Prostate gland (tissue), 2 donors: ENCODE data around the gene DNAJB13. TPM values are rescaled to one million over a fixed set of nuclear protein-coding genes. Genes with fewer than 3 reads are reported as not detected.

Experiments
- DNase-seq: peaks from one replicate; pipeline ENCODE4 v3.0.0-alpha.2; 2019; ENCODE audit warnings: low spot score
- H3K27ac ChIP-seq, 2 donors: fragments of 200-600 bp; sonication (generic); 2 replicates each; pipeline ENCODE4 v1.5.1; 2017 to 2019
- H3K27me3 ChIP-seq: fragments of 200-600 bp; sonication (generic); replicated peaks from 2 replicates; pipeline ENCODE4 v1.5.1; 2019; ENCODE audit not compliant: insufficient read depth
- H3K36me3 ChIP-seq, 2 donors: fragments of 200-600 bp; sonication (generic); 1 replicate in 1 of 2; 2 replicates in 1 of 2; pipeline versions ENCODE4 v1.5.1 to v1.8.1; 2017 to 2019
- H3K4me1 ChIP-seq: fragments of 200-600 bp; sonication (generic); replicated peaks from 2 replicates; pipeline ENCODE4 v1.5.1; 2019
- H3K4me3 ChIP-seq, 2 donors: fragments of 200-600 bp; sonication (generic); 2 replicates each; pipeline ENCODE4 v1.5.1; 2017 to 2019
- H3K9me3 ChIP-seq: fragments of 200-600 bp; sonication (generic); 2 replicates; pipeline ENCODE4 v1.5.1; 2017
- CTCF ChIP-seq, 4 experiments: fragments of 200-600 bp in 2 of 4; fragments of 450-650 bp in 2 of 4; sonication (generic) in 2 of 4; IDR thresholded peaks; 1 replicate in 3 of 4; 2 replicates in 1 of 4; pipeline ENCODE4 v1.5.1; 2016 to 2019; ENCODE audit warnings: antibody characterized with exemption in 4 of 4, mild to moderate bottlenecking in 2 of 4, moderate library complexity in 2 of 4
- POLR2A ChIP-seq: fragments of 450-650 bp; IDR thresholded peaks from one replicate; pipeline ENCODE4 v1.6.1; 2016; ENCODE audit warnings: antibody characterized with exemption, mild to moderate bottlenecking
- POLR2AphosphoS5 ChIP-seq: sonication (generic); formaldehyde crosslinking; IDR thresholded peaks from one replicate; pipeline ENCODE4 v1.6.1; 2017; ENCODE audit warnings: antibody characterized with exemption
- WGBS: methylation state at CpG from one replicate; pipeline ENCODE4 v1.1.5; 2018; 5-methylcytosine and 5-hydroxymethylcytosine counted together
- intact Hi-C: fragments of 100-400 bp; cut with DNase I; formaldehyde crosslinking; loops from one replicate; pipeline ENCODE4 v1.14.2; 2022
- total RNA-seq, 2 donors: library from RNA; depleted of rRNA; stranded (reverse); fragments of >200 nt; gene quantifications; one replicate each; pipeline ENCODE4 v1.1.0, GENCODE V29; 2016

The DNAJB13 gene
- total RNA-seq, 2 donors from 2014 or later: 0.59 to 1.9 TPM

GRCh38 chr11:74007691-74008372 is 57.0 kb downstream of the DNAJB13 start:
- Histone ChIP-seq H3K27ac (no peak overlapping the region), H3K36me3 (no peaks in the 10 kb centered on the region), H3K9me3 (no peaks in the 10 kb centered on the region), H3K4me3 (no peak overlapping the region), H3K27me3 (no peaks in the 10 kb centered on the region), H3K4me1 (no peaks in the 10 kb centered on the region)
- 84% methylated on average over 6 of the region's 6 CpGs for WGBS
- intact Hi-C loops: no loop called here
- DNase-seq: no peak
- TF ChIP-seq POLR2AphosphoS5 (no peak), POLR2A (no peak), CTCF (IDR thresholded peaks at IDR 0.05) (no peak)

GRCh38 chr11:74008373-74009229 is 57.8 kb downstream of the DNAJB13 start, which contains the start of gene UCP3:
Gene UCP3, minus strand, starts transcription at chr11:74009085. Its CDS starts 2,043 bp downstream, at chr11:74007042.
- 64% methylated on average over 9 of the region's 9 CpGs for WGBS
- no peak for TF ChIP-seq CTCF (IDR thresholded peaks at IDR 0.05)
- TF ChIP-seq POLR2AphosphoS5: no peak
- TF ChIP-seq POLR2A: no peak
- Histone ChIP-seq H3K9me3 (no peaks in the 10 kb centered on the region), H3K4me3 (no peak within 1 kb of the TSS), H3K36me3 (no peaks in the 10 kb centered on the region), H3K27ac (no peak within 1 kb of the TSS), H3K27me3 (no peaks in the 10 kb centered on the region), H3K4me1 (no peaks in the 10 kb centered on the region)
- intact Hi-C loops: no loop called here
- DNase-seq: no peak

- intact Hi-C loops: no loop called here
- Histone ChIP-seq H3K36me3 (no peaks in the 10 kb centered on the region), H3K27me3 (no peaks in the 10 kb centered on the region), H3K4me3 (no peak overlapping the region), H3K9me3 (no peaks in the 10 kb centered on the region), H3K4me1 (no peaks in the 10 kb centered on the region), H3K27ac (no peak overlapping the region)
- WGBS: 81% methylated on average over 3 of the region's 3 CpGs
- TF ChIP-seq CTCF (IDR thresholded peaks at IDR 0.05) (no peak), POLR2AphosphoS5 (no peak), POLR2A (no peak)
- DNase-seq: no peak
Measured at GRCh38 chr11:74009230-74009547, 58.4 kb downstream of the DNAJB13 start.

GRCh38 chr11:74009675-74010305 is 59.0 kb downstream of the DNAJB13 start:
- Histone ChIP-seq H3K4me1 (no peaks in the 10 kb centered on the region), H3K36me3 (no peaks in the 10 kb centered on the region), H3K27me3 (no peaks in the 10 kb centered on the region), H3K4me3 (no peak overlapping the region), H3K27ac (no peak overlapping the region), H3K9me3 (no peaks in the 10 kb centered on the region)
- TF ChIP-seq CTCF (IDR thresholded peaks at IDR 0.05) (no peak), POLR2AphosphoS5 (no peak), POLR2A (no peak)
- WGBS: 90% methylated on average over 5 of the region's 5 CpGs
- intact Hi-C loops: no loop called here
- no peak for DNase-seq
